Stomach (tissue), 9 donors: ENCODE measurements around the gene HCAR1. TPM values are rescaled to one million over a fixed set of nuclear protein-coding genes. Genes with fewer than 3 reads are reported as not detected.

Source experiments
- DNase-seq, 2 donors: peaks; one replicate each; pipeline versions ENCODE4 v3.0.0 to v3.0.0-alpha.2; 2013 to 2019
- H3K27ac ChIP-seq, 5 donors: fragments of 200-600 bp in 4 of 5; sonication (generic) in 4 of 5; one replicate each; pipeline ENCODE4 v1.5.1; 2013 to 2019; ENCODE audit warnings: mild to moderate bottlenecking in 1 of 5, moderate library complexity in 1 of 5
- H3K27me3 ChIP-seq, 3 donors: fragments of 200-600 bp; sonication (generic); one replicate each; pipeline ENCODE4 v1.5.1; 2017 to 2019; ENCODE audit warnings: mixed run types in 1 of 3
- H3K36me3 ChIP-seq, 4 donors: fragments of 200-600 bp; sonication (generic); 1 replicate in 3 of 4; 2 replicates in 1 of 4; pipeline ENCODE4 v1.5.1; 2016 to 2019
- H3K4me1 ChIP-seq, 4 donors: fragments of 200-600 bp; sonication (generic); one replicate each; pipeline ENCODE4 v1.5.1; 2016 to 2019
- H3K4me3 ChIP-seq, 4 donors: fragments of 200-600 bp; sonication (generic) in 3 of 4; one replicate each; pipeline ENCODE4 v1.5.1; 2016 to 2019; ENCODE audit warnings: mild to moderate bottlenecking in 1 of 4
- H3K9me3 ChIP-seq, 4 donors: fragments of 200-600 bp; sonication (generic); one replicate each; pipeline ENCODE4 v1.5.1; 2016 to 2019
- CTCF ChIP-seq, 7 experiments: fragments of 450-650 bp in 4 of 7; fragments of 200-600 bp in 3 of 7; sonication (generic) in 3 of 7; IDR thresholded peaks; one replicate each; pipeline ENCODE4 v1.5.1; 2016 to 2019; ENCODE audit warnings: antibody characterized with exemption in 7 of 7, control low read depth in 2 of 7, mild to moderate bottlenecking in 1 of 7
- EP300 ChIP-seq: sonication (generic); formaldehyde crosslinking; IDR thresholded peaks from one replicate; pipeline ENCODE4 v1.6.1; 2017; ENCODE audit warnings: antibody characterized with exemption
- POLR2A ChIP-seq, 4 donors: fragments of 450-650 bp; IDR thresholded peaks; one replicate each; pipeline ENCODE4 v1.6.1; 2016; ENCODE audit warnings: antibody characterized with exemption in 4 of 4, control low read depth in 2 of 4, mild to moderate bottlenecking in 1 of 4, moderate library complexity in 1 of 4
- POLR2AphosphoS5 ChIP-seq, 3 donors: sonication (generic); formaldehyde crosslinking; IDR thresholded peaks; one replicate each; pipeline ENCODE4 v1.6.1; 2016; ENCODE audit warnings: antibody characterized with exemption in 3 of 3
- WGBS, 5 donors: extraction: QIAGEN DNeasy Blood & Tissue Kit in 3 of 5; methylation state at CpG; one replicate each; pipeline versions ENCODE4 v1.1.5 to v1.1.7; 2013 to 2018; 5-methylcytosine and 5-hydroxymethylcytosine counted together
- intact Hi-C: fragments of 100-400 bp; cut with DNase I; formaldehyde crosslinking; loops from one replicate; pipeline ENCODE4 v1.15.1; 2023; ENCODE audit warnings: low total_unique reads
- polyA plus RNA-seq, 3 donors: library from polyadenylated mRNA; stranded (reverse); fragments of 200-250 nt; gene quantifications; one replicate each; pipeline ENCODE4 v1.2.3, GENCODE V29; 2013
- total RNA-seq, 5 donors: library from RNA; depleted of rRNA; stranded (reverse); fragments of >200 nt; gene quantifications; one replicate each; pipeline versions ENCODE4 v1.1.0 to v1.2.3, GENCODE V29; 2014 to 2016
- donor health status: healthy with polysubstance abuse.
- donor health status: Bipolar disorder and iron deficiency.
- donor health status: healthy.

The HCAR1 gene
- total and polyA plus RNA-seq, 8 donors, result 0.45 to 2.3 (median 1.6) TPM; not detected in 2

GRCh38 chr12:122747224-122748135 is 16.8 kb upstream of the HCAR1 start:
- H3K4me1 ChIP-seq, result peaks cover 0 to 8% (median 7%) of the 10 kb centered on the region in 4 donors
- H3K27ac ChIP-seq, result no peak overlapping the region
- no peak overlapping the region for H3K4me3 ChIP-seq
- WGBS, 5 donors, result 79 to 85% (median 82%) methylated on average over 9 of the region's 9 CpGs
- intact Hi-C loops, result no loop called here
- no peaks in the 10 kb centered on the region for H3K27me3 ChIP-seq
- H3K36me3 ChIP-seq, result no peaks in the 10 kb centered on the region
- no peak for TF ChIP-seq EP300
- TF ChIP-seq POLR2AphosphoS5 (IDR thresholded peaks at IDR 0.05), result no peak
- TF ChIP-seq CTCF (IDR thresholded peaks at IDR 0.05), result no peak
- TF ChIP-seq POLR2A (IDR thresholded peaks at IDR 0.05), result no peak
- H3K9me3 ChIP-seq, result no peaks in the 10 kb centered on the region
- DNase-seq, result no peak

- no peak for DNase-seq
- WGBS, 5 donors, result 86 to 94% (median 88%) methylated on average over 7 of the region's 7 CpGs
- intact Hi-C loops, result no loop called here
Observed at GRCh38 chr12:122743895-122744525, 13.4 kb upstream of the HCAR1 start.

GRCh38 chr12:122740351-122740750 is 9.7 kb upstream of the HCAR1 start:
- Histone ChIP-seq H3K27me3 (no peaks in the 10 kb centered on the region), H3K4me1 (no peaks in the 10 kb centered on the region), H3K27ac (no peak overlapping the region), H3K9me3 (no peaks in the 10 kb centered on the region), H3K4me3 (no peak overlapping the region), H3K36me3 (no peaks in the 10 kb centered on the region)
- no peak for TF ChIP-seq POLR2A (IDR thresholded peaks at IDR 0.05)
- TF ChIP-seq POLR2AphosphoS5 (IDR thresholded peaks at IDR 0.05), result no peak
- TF ChIP-seq CTCF (IDR thresholded peaks at IDR 0.05), result no peak
- 88 to 96% (median 95%) methylated on average over 7 of the region's 7 CpGs for whole genome bisulfite sequencing, 5 donors
- intact Hi-C loops, result no loop called here
- DNase-seq, result no peak

More at GRCh38 chr12:122743895-122744525, 13.4 kb upstream of the HCAR1 start:
- Histone ChIP-seq H3K36me3 (no peaks in the 10 kb centered on the region), H3K27ac (no peak overlapping the region), H3K9me3 (no peaks in the 10 kb centered on the region), H3K4me1 (no peaks in the 10 kb centered on the region), H3K4me3 (no peak overlapping the region), H3K27me3 (no peaks in the 10 kb centered on the region)
- TF ChIP-seq CTCF (IDR thresholded peaks at IDR 0.05), result no peak
- no peak for TF ChIP-seq EP300
- no peak for TF ChIP-seq POLR2A (IDR thresholded peaks at IDR 0.05)
- no peak for TF ChIP-seq POLR2AphosphoS5 (IDR thresholded peaks at IDR 0.05)

GRCh38 chr12:122738571-122738970 is 7.9 kb upstream of the HCAR1 start:
- intact Hi-C loops, result no loop called here
- no peaks in the 10 kb centered on the region for H3K36me3 ChIP-seq
- TF ChIP-seq EP300, result no peak
- no peak for TF ChIP-seq POLR2A (IDR thresholded peaks at IDR 0.05)
- TF ChIP-seq CTCF (IDR thresholded peaks at IDR 0.05), result no peak
- TF ChIP-seq POLR2AphosphoS5 (IDR thresholded peaks at IDR 0.05), result no peak
- no peak overlapping the region for H3K27ac ChIP-seq
- H3K4me3 ChIP-seq, result no peak overlapping the region
- H3K9me3 ChIP-seq, result no peaks in the 10 kb centered on the region
- 69 to 73% (median 69%) methylated on average over 7 of the region's 7 CpGs for WGBS, 5 donors
- H3K4me1 ChIP-seq, result no peaks in the 10 kb centered on the region
- no peak for DNase-seq
- H3K27me3 ChIP-seq, result no peaks in the 10 kb centered on the region
